ENCODE data around the gene TBC1D9. TPM values are rescaled to one million over a fixed set of nuclear protein-coding genes. Genes with fewer than 3 reads are reported as not detected.
A peak's percentile ranks its signal among the peaks of the same experiment; 100 is the strongest.

Gene TBC1D9
- total and polyA plus RNA-seq, 2 of the 13 experiments (the other 11 are each of a cell fraction or from before 2014, with no cell fraction given): 11.9 to 12.2 TPM

- TF ChIP-seq, protein P1, sequence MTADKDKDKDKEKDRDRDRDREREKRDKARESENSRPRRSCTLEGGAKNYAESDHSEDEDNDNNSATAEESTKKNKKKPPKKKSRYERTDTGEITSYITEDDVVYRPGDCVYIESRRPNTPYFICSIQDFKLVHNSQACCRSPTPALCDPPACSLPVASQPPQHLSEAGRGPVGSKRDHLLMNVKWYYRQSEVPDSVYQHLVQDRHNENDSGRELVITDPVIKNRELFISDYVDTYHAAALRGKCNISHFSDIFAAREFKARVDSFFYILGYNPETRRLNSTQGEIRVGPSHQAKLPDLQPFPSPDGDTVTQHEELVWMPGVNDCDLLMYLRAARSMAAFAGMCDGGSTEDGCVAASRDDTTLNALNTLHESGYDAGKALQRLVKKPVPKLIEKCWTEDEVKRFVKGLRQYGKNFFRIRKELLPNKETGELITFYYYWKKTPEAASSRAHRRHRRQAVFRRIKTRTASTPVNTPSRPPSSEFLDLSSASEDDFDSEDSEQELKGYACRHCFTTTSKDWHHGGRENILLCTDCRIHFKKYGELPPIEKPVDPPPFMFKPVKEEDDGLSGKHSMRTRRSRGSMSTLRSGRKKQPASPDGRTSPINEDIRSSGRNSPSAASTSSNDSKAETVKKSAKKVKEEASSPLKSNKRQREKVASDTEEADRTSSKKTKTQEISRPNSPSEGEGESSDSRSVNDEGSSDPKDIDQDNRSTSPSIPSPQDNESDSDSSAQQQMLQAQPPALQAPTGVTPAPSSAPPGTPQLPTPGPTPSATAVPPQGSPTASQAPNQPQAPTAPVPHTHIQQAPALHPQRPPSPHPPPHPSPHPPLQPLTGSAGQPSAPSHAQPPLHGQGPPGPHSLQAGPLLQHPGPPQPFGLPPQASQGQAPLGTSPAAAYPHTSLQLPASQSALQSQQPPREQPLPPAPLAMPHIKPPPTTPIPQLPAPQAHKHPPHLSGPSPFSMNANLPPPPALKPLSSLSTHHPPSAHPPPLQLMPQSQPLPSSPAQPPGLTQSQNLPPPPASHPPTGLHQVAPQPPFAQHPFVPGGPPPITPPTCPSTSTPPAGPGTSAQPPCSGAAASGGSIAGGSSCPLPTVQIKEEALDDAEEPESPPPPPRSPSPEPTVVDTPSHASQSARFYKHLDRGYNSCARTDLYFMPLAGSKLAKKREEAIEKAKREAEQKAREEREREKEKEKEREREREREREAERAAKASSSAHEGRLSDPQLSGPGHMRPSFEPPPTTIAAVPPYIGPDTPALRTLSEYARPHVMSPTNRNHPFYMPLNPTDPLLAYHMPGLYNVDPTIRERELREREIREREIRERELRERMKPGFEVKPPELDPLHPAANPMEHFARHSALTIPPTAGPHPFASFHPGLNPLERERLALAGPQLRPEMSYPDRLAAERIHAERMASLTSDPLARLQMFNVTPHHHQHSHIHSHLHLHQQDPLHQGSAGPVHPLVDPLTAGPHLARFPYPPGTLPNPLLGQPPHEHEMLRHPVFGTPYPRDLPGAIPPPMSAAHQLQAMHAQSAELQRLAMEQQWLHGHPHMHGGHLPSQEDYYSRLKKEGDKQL (CRISPR knock-in tag; IDR thresholded peaks at IDR 0.05; ENCODE audit: low read depth): peak; percentile 59; the same call in 1 of the 2 replicates
- TF ChIP-seq ZNF724P (CRISPR knock-in tag; IDR thresholded peaks at IDR 0.05; ENCODE audit: borderline replicate concordance) (no peak), ZNF331 (CRISPR knock-in tag; IDR thresholded peaks at IDR 0.05) (peak; percentile 53; the same call in 1 of the 2 replicates), MEF2D (CRISPR knock-in tag; IDR thresholded peaks at IDR 0.05) (peak; percentile 57; the same call in 1 of the 2 replicates), REST (IDR thresholded peaks at IDR 0.05; ENCODE audit: borderline replicate concordance in 1 of 2, low read depth in 1 of 2, low read length in 2 of 2) (peak in 1 of 2 experiments; percentile 60; a peak in 1 of 4 replicates), ISL2 (CRISPR knock-in tag; IDR thresholded peaks at IDR 0.05) (peak; percentile 97), CHD4 (IDR thresholded peaks at IDR 0.05; ENCODE audit: borderline replicate concordance, low read length) (peak; percentile 63; the same call in 1 of the 2 replicates), ATRX (CRISPR knock-in tag; IDR thresholded peaks at IDR 0.05; ENCODE audit: borderline replicate concordance) (no peak), CREB3 (CRISPR knock-in tag; IDR thresholded peaks at IDR 0.05) (0 out of 2 replicates have a peak, but pooled peaks have one; percentile 28), GPN1 (CRISPR knock-in tag; IDR thresholded peaks at IDR 0.05; ENCODE audit: borderline replicate concordance) (no peak), SMAD3 (CRISPR knock-in tag; IDR thresholded peaks at IDR 0.05) (peak; percentile 70; the same call in 1 of the 2 replicates), TBX3 (IDR thresholded peaks at IDR 0.05; ENCODE audit: borderline replicate concordance) (peak; percentile 60; the same call in 1 of the 2 replicates), NR2F2 (IDR thresholded peaks at IDR 0.05; ENCODE audit: borderline replicate concordance, low read depth) (peak; percentile 95), TEF (CRISPR knock-in tag; IDR thresholded peaks at IDR 0.05) (peak; percentile 54; the same call in 1 of the 2 replicates)
- TF ChIP-seq, protein P2, sequence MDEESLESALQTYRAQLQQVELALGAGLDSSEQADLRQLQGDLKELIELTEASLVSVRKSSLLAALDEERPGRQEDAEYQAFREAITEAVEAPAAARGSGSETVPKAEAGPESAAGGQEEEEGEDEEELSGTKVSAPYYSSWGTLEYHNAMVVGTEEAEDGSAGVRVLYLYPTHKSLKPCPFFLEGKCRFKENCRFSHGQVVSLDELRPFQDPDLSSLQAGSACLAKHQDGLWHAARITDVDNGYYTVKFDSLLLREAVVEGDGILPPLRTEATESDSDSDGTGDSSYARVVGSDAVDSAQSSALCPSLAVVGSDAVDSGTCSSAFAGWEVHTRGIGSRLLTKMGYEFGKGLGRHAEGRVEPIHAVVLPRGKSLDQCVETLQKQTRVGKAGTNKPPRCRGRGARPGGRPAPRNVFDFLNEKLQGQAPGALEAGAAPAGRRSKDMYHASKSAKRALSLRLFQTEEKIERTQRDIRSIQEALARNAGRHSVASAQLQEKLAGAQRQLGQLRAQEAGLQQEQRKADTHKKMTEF (CRISPR knock-in tag; IDR thresholded peaks at IDR 0.05): peak; percentile 67; the same call in 1 of the 2 replicates
Measured at GRCh38 chr4:140641105-140641555, 115.1 kb downstream of the TBC1D9 start (continued).

Measured in HepG2 (cell line).